Keratinocyte (primary cell): ENCODE measurements around the gene OR51S1.

Source experiments
- EZH2 ChIP-seq: IDR thresholded peaks from one replicate; pipeline ENCODE4 v1.6.1; 2012; ENCODE audit warnings: inconsistent platforms, mild to moderate bottlenecking, low read length, moderate library complexity
- TF ChIP-seq, protein P1 (sequence below), 3 experiments: IDR thresholded peaks in 1 of 3; conservative IDR thresholded peaks in 1 of 3; optimal IDR thresholded peaks in 1 of 3; 2 replicates in 2 of 3; 3 replicates in 1 of 3; pipeline versions ENCODE3 to v1.5.1; 2011; ENCODE audit warnings: low read length in 3 of 3, mild to moderate bottlenecking in 3 of 3, moderate library complexity in 2 of 3, control low read depth in 1 of 3, inconsistent platforms in 1 of 3; ENCODE audit not compliant: insufficient read depth in 2 of 3; ENCODE audit errors: extremely low read depth in 1 of 3

DNA sequence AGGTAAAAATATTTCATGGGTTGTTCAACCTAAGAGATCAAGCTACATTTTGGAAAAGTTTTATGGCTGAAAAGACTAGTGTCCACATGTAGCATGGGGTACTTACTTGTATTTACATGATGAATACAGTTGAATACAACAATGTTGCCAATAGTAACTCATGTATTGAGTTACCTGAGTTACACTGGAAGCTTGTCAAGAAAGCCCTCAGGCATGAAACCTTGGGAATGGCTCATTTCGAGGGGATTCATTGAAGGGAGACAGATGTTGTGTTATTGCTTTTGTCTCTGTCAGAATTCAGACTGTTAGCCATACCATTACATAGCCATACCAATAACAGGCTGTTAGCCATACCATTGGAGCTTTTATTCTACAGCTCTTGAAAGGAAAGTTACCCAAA lies 18.7 kb downstream of the OR51S1 start:
- TF ChIP-seq, protein P1, sequence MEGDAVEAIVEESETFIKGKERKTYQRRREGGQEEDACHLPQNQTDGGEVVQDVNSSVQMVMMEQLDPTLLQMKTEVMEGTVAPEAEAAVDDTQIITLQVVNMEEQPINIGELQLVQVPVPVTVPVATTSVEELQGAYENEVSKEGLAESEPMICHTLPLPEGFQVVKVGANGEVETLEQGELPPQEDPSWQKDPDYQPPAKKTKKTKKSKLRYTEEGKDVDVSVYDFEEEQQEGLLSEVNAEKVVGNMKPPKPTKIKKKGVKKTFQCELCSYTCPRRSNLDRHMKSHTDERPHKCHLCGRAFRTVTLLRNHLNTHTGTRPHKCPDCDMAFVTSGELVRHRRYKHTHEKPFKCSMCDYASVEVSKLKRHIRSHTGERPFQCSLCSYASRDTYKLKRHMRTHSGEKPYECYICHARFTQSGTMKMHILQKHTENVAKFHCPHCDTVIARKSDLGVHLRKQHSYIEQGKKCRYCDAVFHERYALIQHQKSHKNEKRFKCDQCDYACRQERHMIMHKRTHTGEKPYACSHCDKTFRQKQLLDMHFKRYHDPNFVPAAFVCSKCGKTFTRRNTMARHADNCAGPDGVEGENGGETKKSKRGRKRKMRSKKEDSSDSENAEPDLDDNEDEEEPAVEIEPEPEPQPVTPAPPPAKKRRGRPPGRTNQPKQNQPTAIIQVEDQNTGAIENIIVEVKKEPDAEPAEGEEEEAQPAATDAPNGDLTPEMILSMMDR (optimal IDR thresholded peaks at IDR 0.05 in 1 of 3, IDR thresholded peaks at IDR 0.05 in 1 of 3, conservative IDR thresholded peaks at IDR 0.05 in 1 of 3; ENCODE audit: extremely low read depth in 1 of 3, insufficient read depth in 2 of 3, low read length in 3 of 3), result no peak
- TF ChIP-seq EZH2, result no peak
